Erythroblast (primary cell): ENCODE measurements around the gene RETREG2.

Source experiments
- GATA1 ChIP-seq: IDR thresholded peaks from 2 replicates; pipeline ENCODE4 v1.6.1; 2011; ENCODE audit warnings: low read depth, mild to moderate bottlenecking, control low read depth, low read length, moderate library complexity
- POLR2A ChIP-seq: IDR thresholded peaks from 2 replicates; pipeline ENCODE4 v1.6.1; 2011; ENCODE audit warnings: mild to moderate bottlenecking, low read length

DNA sequence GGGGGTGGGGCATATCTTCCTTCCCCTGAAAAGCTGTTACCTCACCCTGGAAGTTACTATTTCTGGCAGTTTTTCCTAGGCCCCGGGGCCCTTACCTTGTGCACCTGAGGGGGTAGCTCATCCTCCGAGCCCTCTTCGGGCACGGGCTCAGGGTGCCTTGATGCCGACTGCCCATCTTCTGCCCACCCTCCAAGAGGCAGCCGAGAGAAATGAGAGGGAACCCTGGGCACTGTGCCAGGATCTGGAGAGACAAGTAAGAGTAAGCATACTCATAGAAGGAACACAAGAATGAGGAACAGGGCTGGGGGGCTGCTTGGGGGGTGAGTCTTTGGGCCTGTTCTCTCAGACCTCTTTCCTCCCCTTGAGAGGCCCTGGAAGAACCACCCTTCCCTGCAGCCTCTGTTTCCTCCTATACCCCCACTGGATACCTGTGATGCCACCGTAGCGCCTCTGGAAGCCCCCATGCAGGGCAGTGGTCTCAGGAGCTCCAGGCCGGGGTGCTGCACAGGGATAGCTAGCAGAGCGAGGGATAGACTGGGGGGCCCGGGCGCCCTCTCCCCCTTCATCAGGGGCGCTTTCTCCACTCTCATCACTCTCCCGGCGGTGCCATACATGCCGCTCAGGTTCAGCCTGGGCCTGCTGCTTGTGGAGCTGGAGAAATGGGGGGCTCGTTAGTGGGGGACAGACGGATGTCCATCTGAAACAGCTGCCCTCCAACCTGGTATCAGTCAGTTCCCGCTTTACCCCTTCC, 42.8 kb downstream of the RETREG2 start:
- TF ChIP-seq POLR2A (no peak), GATA1 (no peak)
